Activated T-helper 17 cell treated with anti-CD3 and anti-CD28 coated beads, Interleukin-2, amount 50 U/mL, for 72 hours (primary cell): ENCODE results near the gene FAM174C. TPM values are rescaled to one million over a fixed set of nuclear protein-coding genes. Genes with fewer than 3 reads are reported as not detected.
A peak's percentile ranks its signal among the peaks of the same experiment; 100 is the strongest.

Source experiments
- ATAC-seq: fragments of 150-1000 bp; cut with Tn5 transposase; replicated peaks from 2 replicates; pipeline ENCODE4 v1.10.0; 2021; ENCODE audit warnings: mild to moderate bottlenecking, moderate library complexity
- H3K27ac Mint-ChIP-seq: one replicate; pipeline ENCODE4 v1.8.0; 2022; ENCODE audit warnings: mixed read lengths
- H3K27me3 Mint-ChIP-seq: one replicate; pipeline ENCODE4 v1.8.0; 2022; ENCODE audit warnings: mixed read lengths
- H3K36me3 Mint-ChIP-seq: one replicate; pipeline ENCODE4 v1.8.0; 2022; ENCODE audit warnings: low read depth, mild to moderate bottlenecking, mixed read lengths
- H3K4me1 Mint-ChIP-seq: one replicate; pipeline ENCODE4 v1.8.0; 2022; ENCODE audit warnings: mixed read lengths
- H3K4me3 Mint-ChIP-seq: one replicate; pipeline ENCODE4 v1.8.0; 2022; ENCODE audit warnings: mild to moderate bottlenecking, mixed read lengths
- H3K9me3 Mint-ChIP-seq: one replicate; pipeline ENCODE4 v1.8.0; 2022; ENCODE audit warnings: mixed read lengths
- total RNA-seq, 2 donors: library from RNA; stranded (reverse); gene quantifications; one replicate each; pipeline ENCODE4 v1.2.3, GENCODE V29; 2022

FAM174C gene
- total RNA-seq, 2 donors from 2014 or later = 52.9 to 85.9 TPM

DNA sequence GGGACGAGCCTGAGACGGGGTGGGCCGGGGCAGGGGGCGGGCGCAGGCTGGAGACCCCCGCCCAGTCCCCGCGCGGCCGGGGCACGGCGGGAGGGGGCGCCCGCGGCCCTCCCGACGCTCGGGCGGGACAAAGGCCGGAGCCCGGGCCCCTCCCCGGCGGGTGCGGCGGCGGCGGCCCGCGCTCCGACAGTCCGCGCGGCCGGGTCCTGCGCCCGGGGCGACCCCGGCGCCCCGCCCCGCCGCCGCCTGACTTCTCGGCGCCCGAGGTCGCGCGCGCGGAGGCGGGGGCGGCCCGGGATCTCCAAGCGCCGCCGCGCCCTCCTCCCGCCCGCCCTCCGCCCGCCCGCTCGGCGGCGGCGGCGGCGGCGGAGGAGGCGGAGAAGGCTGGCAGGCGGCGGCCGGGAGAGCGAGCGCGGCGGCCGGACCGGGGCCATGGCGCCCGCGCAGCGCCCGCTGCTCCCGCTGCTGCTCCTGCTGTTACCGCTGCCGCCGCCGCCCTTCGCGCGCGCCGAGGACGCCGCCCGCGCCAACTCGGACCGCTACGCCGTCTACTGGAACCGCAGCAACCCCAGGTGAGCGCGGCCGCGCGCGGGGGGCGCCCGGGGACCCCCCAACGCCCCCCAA lies 10.5 kb downstream of the FAM174C start, which contains the start of gene EFNA2:
Gene EFNA2 (plus strand): TSS at position 137 of the 624 bp plus-strand sequence. CDS start 296 bp downstream, at position 433.
- no peaks in the 10 kb centered on the region for H3K36me3 Mint-ChIP-seq
- no peak for ATAC-seq
- peaks cover 13% of the 10 kb centered on the region for H3K27me3 Mint-ChIP-seq
- H3K4me1 Mint-ChIP-seq = no peaks in the 10 kb centered on the region
- H3K27ac Mint-ChIP-seq = no peak within 1 kb of the TSS
- no peaks in the 10 kb centered on the region for H3K9me3 Mint-ChIP-seq
- H3K4me3 Mint-ChIP-seq = peak within 1 kb of the TSS; percentile 48

DNA sequence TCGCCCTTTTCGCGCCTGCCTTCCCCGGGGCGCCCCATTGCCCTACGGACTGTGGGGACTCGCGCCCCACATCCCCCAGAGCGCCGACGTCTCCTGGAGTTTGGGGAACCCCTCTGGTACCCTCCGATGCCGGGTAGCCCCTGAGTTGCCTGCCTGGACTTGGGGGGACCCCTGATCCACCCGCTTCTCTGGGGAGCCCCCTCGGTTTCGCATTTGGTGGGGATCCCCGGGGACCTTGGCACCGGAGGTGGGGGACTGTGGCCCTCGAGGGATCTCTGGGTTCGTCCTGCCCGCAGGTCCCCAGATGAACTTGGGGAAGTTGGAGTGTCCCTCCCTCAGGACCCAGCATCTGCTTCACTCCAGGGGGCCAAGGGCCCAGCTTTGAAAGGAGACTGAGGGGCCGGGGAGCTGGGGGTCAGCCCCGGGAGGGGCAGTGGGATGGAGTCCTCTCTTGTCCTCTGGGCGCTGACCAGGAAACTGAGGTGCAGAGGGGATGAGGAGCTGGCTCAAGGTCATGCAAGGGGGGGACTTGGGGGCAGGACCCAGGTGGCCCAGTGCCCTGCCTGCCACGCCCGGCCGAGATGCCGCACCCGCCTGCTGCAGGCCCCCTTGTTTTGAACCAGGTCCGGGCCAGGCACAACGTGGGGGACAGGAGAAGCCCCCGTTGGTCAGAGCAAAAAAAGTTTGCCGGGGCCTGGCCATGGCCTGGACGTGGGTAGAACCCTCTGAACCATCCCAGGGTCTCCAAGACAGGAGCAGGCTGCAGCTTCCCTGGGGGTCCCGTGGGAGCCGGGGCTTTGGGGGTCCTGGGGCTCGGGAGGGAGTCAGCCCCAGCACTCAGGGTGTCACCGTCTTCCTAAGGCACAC lies 11.4 kb downstream of the FAM174C start:
- ATAC-seq = no peak
- no peaks in the 10 kb centered on the region for H3K4me1 Mint-ChIP-seq
- H3K9me3 Mint-ChIP-seq = no peaks in the 10 kb centered on the region
- peaks cover 13% of the 10 kb centered on the region for H3K27me3 Mint-ChIP-seq
- H3K36me3 Mint-ChIP-seq = no peaks in the 10 kb centered on the region
- peak overlapping the region; percentile 48 for H3K4me3 Mint-ChIP-seq
- no peak overlapping the region for H3K27ac Mint-ChIP-seq

DNA sequence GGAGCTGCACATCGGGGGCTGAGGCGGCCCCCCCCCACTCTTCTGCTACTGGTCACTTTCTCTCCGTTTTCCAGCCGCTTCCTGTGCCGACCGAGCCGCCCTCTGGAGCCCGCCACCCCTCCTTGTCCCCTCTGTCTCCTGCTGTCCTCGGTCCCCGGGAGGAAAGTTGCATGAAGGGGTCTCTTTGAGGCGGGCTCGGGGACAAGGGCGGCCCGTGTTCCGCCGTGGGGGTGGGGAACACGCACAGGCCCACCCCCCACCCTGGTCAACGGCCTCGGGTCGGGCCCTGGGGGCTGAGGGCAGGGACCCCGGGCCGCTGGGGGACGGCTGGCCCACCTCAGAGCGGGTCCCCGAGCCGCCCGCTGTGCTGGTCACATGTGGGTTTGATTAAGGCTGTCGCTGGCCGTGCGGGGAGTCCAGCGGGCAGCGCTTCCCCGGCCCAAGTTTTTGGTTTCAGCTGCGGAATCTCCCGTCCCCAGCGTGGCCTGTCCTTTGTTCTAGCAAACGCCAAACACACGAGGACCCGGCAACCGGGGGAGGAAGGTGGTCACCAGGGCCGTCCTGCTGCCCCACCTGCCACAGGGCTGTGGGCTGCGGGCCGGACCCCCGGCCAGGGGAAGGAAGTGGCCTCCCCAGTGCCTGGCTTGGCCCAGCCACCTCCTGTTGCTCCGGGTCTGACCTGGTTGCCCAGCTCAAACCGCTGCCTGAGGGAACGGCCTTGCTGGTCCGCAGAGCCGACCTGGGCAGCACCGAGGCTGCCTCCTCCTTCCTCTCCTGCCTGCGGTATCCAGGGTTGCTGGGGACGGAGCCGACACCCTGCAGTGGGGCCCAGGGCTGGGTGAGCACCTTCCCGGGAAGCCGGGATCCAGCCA lies 12.3 kb downstream of the FAM174C start:
- Mint-ChIP-seq H3K27ac (no peak overlapping the region), H3K27me3 (peaks cover 18% of the 10 kb centered on the region), H3K4me3 (no peak overlapping the region), H3K4me1 (no peaks in the 10 kb centered on the region), H3K9me3 (no peaks in the 10 kb centered on the region), H3K36me3 (no peaks in the 10 kb centered on the region)
- ATAC-seq = no peak

DNA sequence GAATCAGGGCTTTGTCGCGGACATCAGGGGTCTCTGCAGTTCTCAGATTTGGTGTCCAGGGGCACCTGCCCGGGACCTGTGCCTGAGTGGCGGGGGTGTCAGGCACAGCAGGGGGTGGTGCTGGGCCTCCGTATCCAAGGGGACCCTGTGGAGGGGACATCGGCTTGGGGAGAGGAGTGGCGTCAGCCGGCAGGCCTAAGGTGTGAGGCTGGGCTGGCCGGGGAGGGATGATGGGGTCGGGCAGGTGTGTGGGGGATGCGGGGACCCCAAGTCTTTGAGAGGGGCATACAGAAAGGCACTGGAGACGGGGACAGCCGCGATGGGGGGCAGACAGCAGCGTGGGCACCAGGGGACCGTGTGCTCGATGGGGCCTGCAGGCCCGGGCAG lies 12.9 kb downstream of the FAM174C start:
- Mint-ChIP-seq H3K4me3 (no peak overlapping the region), H3K27me3 (peaks cover 19% of the 10 kb centered on the region), H3K36me3 (no peaks in the 10 kb centered on the region), H3K9me3 (no peaks in the 10 kb centered on the region), H3K4me1 (no peaks in the 10 kb centered on the region), H3K27ac (no peak overlapping the region)
- no peak for ATAC-seq

DNA sequence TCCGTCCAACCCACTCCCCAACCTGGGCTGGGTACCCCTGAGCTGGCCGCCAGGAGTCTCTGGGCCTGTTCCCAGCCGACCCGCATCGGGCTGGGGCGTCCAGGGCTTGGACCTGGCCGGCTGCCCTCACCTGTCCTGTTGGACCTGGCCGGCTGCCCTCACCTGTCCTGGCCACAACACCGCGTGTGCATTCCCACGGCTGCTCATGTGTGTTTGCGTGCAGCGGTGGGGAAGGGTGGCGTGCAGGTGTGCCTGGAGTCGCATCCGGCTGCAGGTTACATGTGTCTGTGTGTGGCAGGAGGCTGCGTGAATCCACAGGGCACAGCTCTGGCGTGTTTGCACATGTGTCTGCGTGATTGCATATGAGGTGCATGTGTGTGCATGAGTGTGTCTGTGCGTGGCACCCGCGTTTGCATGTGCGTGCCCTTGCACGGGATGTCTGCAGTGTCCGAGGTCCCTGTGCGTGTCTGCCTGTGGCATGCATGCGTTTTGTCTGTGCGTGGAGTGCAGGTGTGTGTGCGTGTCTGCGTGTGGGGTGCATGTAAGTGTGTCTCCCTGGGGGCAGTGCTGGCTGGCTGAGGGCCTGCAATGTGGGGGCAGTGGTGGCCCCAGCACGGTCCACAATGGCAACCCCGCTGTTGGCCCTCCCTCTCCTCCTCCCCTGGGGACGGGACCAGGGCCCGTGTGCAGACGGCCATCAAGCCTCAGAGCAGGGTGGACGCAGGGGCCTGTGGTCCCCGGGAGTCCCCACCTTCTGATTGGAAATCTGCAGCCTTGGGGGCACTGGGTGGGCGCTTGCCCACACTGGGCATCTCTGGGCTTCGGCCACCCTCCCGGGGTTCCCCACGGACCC lies 13.7 kb downstream of the FAM174C start:
- Mint-ChIP-seq H3K36me3 (no peaks in the 10 kb centered on the region), H3K27ac (no peak overlapping the region), H3K4me3 (no peak overlapping the region), H3K9me3 (no peaks in the 10 kb centered on the region), H3K27me3 (peaks cover 19% of the 10 kb centered on the region), H3K4me1 (no peaks in the 10 kb centered on the region)
- ATAC-seq = no peak

DNA sequence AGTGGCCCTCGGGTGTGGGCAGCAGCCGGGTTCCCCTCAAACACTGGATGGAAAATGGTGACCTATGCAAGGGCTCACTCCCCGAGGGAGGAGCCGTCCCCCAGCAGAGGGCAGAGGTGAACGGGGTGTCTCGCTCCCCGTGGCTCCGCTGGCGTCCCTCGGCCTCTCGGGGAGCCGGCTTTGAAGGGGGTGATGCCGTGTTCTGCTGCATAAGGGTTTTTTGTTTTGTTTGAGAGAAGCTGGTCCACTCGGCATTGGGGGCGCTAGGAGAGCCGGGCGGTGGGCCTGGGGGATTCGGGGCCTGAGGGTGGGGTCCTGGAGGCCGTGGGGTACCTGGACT lies 14.3 kb downstream of the FAM174C start:
- Mint-ChIP-seq H3K27ac (no peak overlapping the region), H3K9me3 (no peaks in the 10 kb centered on the region), H3K36me3 (no peaks in the 10 kb centered on the region), H3K4me1 (no peaks in the 10 kb centered on the region), H3K4me3 (no peak overlapping the region), H3K27me3 (peaks cover 13% of the 10 kb centered on the region)
- ATAC-seq = no peak

DNA sequence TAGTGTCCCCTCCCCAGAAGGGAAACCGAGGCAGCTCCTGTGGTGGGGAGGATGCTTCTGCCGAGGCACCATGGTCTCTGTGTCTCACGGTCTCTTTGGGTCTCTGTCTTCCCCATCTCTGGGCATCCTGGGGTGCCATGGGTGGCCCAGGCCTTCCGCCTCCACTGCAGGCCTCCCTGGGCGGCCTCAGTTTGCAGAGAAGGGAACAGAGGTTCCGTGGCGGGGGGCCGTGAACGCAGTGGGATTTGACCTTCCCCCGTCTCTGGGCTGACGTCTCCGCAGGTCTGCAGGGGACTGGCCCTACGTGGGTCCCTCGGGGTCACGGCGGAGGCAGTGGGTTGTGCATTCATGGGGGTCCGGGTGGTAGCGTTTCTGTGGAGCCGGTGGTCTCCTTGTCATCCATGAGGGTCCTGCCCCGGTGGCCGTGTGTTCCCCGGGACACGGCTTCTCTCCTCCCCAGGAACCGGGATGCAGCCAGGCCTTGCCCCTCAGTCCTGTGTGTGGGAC lies 14.9 kb downstream of the FAM174C start:
- Mint-ChIP-seq H3K4me1 (no peaks in the 10 kb centered on the region), H3K36me3 (no peaks in the 10 kb centered on the region), H3K4me3 (no peak overlapping the region), H3K9me3 (no peaks in the 10 kb centered on the region), H3K27me3 (peaks cover 10% of the 10 kb centered on the region), H3K27ac (no peak overlapping the region)
- ATAC-seq = no peak

DNA sequence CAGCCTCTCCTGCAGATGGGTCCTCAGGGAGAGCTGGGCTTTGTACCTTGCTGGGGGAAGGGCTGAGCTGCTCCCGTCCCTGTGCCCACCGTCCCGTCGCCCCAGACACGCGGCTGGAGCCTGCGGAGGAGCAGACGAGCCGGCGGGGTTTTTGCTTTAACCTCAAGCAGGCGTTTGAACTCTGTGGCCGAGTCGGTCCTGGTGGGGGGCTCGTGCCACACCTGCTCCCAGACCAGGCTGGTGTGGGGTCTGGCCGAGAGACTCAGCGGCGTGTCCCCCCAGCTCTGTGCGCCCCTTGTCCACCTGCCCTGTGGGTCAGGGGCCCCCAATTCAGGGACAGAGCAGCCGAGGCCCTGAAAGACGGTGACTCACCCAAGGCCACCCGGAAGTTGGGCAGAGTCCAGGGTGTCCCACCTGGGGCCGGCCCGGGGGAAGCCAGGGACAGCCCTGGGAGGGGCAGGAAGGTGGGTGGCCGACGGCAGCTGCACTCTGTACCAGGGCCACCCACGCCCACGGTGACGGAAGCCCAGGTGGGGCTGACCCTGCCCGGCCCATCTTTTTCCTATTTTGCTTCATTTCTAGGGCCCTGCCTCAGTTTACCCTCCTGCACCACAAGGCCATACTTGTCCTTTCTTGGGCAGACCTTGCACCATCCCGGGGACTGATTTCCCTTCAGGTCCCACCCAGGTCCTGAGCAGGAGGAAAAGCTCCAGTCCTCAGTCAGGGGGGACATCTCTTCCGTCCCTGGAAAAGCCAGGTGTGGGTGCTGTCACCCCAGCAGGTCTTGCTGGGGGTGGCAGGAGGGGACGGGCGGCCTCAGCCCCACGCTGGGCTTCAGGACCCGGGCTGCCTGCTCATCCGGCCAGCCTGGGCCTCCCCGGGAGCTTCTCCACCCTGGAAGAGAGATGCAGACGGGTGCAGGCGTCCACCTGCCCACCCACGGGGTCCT lies 15.6 kb downstream of the FAM174C start:
- Mint-ChIP-seq H3K27me3 (peaks cover 10% of the 10 kb centered on the region), H3K9me3 (no peaks in the 10 kb centered on the region), H3K27ac (no peak overlapping the region), H3K36me3 (no peaks in the 10 kb centered on the region), H3K4me3 (no peak overlapping the region), H3K4me1 (no peaks in the 10 kb centered on the region)
- ATAC-seq = no peak

DNA sequence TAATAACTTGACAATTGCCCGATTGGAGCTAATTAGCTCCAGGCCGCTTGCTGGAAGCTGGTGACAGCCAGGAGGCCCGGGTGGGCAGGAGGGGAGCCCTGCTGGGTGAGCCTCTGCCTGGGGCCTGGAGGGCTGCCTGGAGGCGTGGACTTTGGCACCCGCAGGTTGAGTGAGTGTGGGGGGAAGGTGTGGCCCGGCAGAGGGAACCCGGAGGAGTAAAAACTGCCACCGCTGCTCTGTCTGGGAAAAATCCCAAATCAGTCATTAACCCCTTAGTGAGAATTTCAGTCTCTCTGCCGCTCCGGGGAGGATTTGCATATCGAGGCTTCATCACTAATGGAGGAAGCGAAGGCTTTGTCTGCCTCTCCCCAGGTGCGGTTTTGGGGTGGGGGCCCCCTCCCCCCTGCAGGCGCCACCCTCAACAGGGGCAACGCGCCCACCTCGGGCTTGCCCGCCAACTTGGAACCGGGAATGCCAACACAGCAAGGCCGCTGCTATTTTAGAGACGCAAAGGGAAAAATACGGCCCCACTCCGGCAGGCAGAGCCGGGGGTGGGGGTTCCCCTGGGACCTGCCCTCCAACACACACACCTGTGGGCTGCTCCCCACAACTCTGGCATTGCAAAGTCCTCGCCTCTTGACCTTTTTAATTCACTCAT lies 16.6 kb downstream of the FAM174C start:
- Mint-ChIP-seq H3K4me3 (no peak overlapping the region), H3K4me1 (no peaks in the 10 kb centered on the region), H3K9me3 (no peaks in the 10 kb centered on the region), H3K27me3 (peaks cover 6% of the 10 kb centered on the region), H3K36me3 (no peaks in the 10 kb centered on the region), H3K27ac (no peak overlapping the region)
- no peak for ATAC-seq

DNA sequence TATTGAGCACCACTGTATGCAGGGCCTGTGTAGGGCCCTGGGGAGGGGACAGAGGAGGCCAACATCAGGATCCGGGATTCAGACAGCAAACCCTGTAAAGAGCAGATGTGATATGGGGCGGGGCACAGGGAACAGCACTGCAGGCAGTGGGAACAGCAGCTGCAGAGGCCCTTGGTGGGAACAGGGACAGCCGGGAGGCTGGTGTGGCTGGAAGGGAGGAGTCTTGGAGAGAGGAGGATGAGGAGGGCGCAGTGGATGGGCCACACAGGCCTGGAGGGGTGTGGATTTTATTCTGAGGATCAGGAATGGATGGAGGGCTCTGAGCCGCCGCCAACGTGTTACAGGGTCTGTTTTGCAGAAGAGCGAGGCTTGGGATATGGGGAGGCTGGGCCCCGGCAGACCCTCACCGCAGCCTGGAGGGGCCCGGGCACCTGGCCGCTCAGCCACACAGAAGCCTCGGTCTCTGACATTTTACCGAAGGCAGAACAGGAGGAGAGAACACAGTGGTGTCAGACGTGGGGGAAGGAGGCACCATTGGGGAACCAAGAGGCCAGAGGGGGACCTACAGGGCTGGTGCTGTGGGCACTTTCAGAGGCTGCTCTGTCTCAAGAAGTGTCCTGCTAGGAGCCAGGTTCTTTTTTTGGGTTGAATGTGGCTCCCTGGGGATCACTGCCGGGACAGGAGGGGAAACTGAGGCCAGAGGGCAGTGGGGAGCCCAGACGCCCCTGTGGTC lies 17.3 kb downstream of the FAM174C start:
- Mint-ChIP-seq H3K27me3 (peaks cover 6% of the 10 kb centered on the region), H3K27ac (no peak overlapping the region)
- ATAC-seq = no peak

DNA sequence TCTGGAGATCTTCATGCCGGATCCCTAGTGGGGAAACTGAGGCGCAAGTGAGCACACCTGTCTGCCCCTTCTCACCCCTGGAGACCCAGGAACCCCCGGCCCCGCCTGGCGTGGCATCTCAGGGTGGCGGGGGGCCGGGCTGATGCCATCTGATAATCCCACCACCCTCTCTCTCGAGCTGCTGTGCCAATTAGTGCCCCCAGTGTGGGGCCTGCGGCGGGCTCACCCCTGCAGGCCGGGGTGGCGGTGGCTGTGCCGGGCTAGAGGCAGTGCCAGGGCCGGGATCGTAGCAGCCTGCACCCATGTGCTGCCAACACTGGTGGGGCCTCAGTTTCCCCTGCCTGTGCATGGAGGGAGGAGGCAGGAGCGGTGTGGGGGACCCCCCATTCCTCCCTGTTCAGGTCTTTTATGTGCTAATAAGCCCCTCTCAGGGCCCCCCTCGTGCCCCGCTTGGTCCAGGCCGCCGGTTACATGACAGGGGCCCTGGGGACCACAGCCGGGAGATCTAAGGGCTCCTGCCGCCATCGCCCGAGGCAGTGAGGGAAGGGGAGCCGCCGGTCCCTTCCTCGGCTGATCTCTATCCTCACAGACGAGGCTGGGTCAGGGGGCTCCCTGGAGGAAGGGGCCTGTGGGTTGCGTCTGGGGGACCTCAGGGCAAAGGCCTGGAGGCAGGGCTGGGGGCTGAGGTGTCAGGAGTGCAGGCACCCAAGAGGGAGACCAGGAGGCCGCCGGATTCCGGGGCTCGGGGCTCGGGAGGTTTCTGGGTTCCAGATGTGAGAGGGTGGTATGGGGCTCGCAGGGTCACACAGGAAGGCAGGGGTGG lies 18.7 kb downstream of the FAM174C start:
- ATAC-seq = no peak
- H3K4me1 Mint-ChIP-seq = no peaks in the 10 kb centered on the region
- H3K4me3 Mint-ChIP-seq = no peak overlapping the region
- no peak overlapping the region for H3K27ac Mint-ChIP-seq
- no peaks in the 10 kb centered on the region for H3K9me3 Mint-ChIP-seq
- no peaks in the 10 kb centered on the region for H3K36me3 Mint-ChIP-seq
- H3K27me3 Mint-ChIP-seq = peaks cover 6% of the 10 kb centered on the region

More for the DNA sequence above, 17.3 kb downstream of the FAM174C start:
- no peak overlapping the region for H3K4me3 Mint-ChIP-seq
- H3K9me3 Mint-ChIP-seq = no peaks in the 10 kb centered on the region
- H3K36me3 Mint-ChIP-seq = no peaks in the 10 kb centered on the region
- no peaks in the 10 kb centered on the region for H3K4me1 Mint-ChIP-seq
